ENCODE data around the gene STK4. TPM values are rescaled to one million over a fixed set of nuclear protein-coding genes. Genes with fewer than 3 reads are reported as not detected.

STK4 gene
- total RNA-seq, 1 donor, result 47.7 TPM

GRCh38 chr20:45104786-45105185, 138.5 kb downstream of the STK4 start:
- DNase-seq (ENCODE audit: low read depth in 2 of 3, low spot score in 2 of 3), result no peak

GRCh38 chr20:45105317-45105716, 139.0 kb downstream of the STK4 start:
- no peak for DNase-seq (ENCODE audit: low read depth in 2 of 3, low spot score in 2 of 3)

- DNase-seq (ENCODE audit: low read depth in 2 of 3, low spot score in 2 of 3), result no peak
Measured at GRCh38 chr20:45109634-45110033, 143.3 kb downstream of the STK4 start.

- no peak for DNase-seq (ENCODE audit: low read depth in 2 of 3, low spot score in 2 of 3)
Measured at GRCh38 chr20:45110301-45110700, 144.0 kb downstream of the STK4 start.

GRCh38 chr20:45111285-45111684, 145.0 kb downstream of the STK4 start:
- no peak for DNase-seq (ENCODE audit: low read depth in 2 of 3, low spot score in 2 of 3)

GRCh38 chr20:45111799-45112471, 145.6 kb downstream of the STK4 start:
- peak in 1 of 3 donors; percentile 42 for DNase-seq (ENCODE audit: low read depth in 2 of 3, low spot score in 2 of 3)

- DNase-seq (ENCODE audit: low read depth in 2 of 3, low spot score in 2 of 3), result no peak
Measured at GRCh38 chr20:45112754-45113153, 146.4 kb downstream of the STK4 start.

GRCh38 chr20:45113865-45114264, 147.6 kb downstream of the STK4 start:
- no peak for DNase-seq (ENCODE audit: low read depth in 2 of 3, low spot score in 2 of 3)

GRCh38 chr20:45114465-45115385, 148.4 kb downstream of the STK4 start, which contains the start of gene WFDC5:
TSS of gene WFDC5 (minus strand) at chr20:45115174. CDS start at chr20:45115083, 91 bp downstream.
- DNase-seq (ENCODE audit: low read depth in 2 of 3, low spot score in 2 of 3), result no peak

GRCh38 chr20:45115386-45115774, 149.1 kb downstream of the STK4 start:
- DNase-seq (ENCODE audit: low read depth in 2 of 3, low spot score in 2 of 3), result no peak

- no peak for DNase-seq (ENCODE audit: low read depth in 2 of 3, low spot score in 2 of 3)
Measured at GRCh38 chr20:45115829-45116228, 149.5 kb downstream of the STK4 start.

- no peak for DNase-seq (ENCODE audit: low read depth in 2 of 3, low spot score in 2 of 3)
Measured at GRCh38 chr20:45117581-45117980, 151.3 kb downstream of the STK4 start.

- no peak for DNase-seq (ENCODE audit: low read depth in 2 of 3, low spot score in 2 of 3)
Measured at GRCh38 chr20:45118028-45118427, 151.7 kb downstream of the STK4 start.

GRCh38 chr20:45119556-45120266, 153.4 kb downstream of the STK4 start:
- DNase-seq (ENCODE audit: low read depth in 2 of 3, low spot score in 2 of 3), result no peak

- DNase-seq (ENCODE audit: low read depth in 2 of 3, low spot score in 2 of 3), result no peak
Measured at GRCh38 chr20:45121388-45121787, 155.1 kb downstream of the STK4 start.

- no peak for DNase-seq (ENCODE audit: low read depth in 2 of 3, low spot score in 2 of 3)
Measured at GRCh38 chr20:45124365-45124764, 158.1 kb downstream of the STK4 start, which contains the start of gene WFDC12. TSS of gene WFDC12 (minus strand) at chr20:45124465. CDS start at chr20:45124447, 18 bp downstream.

GRCh38 chr20:45128099-45128498, 161.8 kb downstream of the STK4 start:
- no peak for DNase-seq (ENCODE audit: low read depth in 2 of 3, low spot score in 2 of 3)

Data from hematopoietic multipotent progenitor cell (in vitro differentiated cells).